Measurements from ENCODE around the gene CEP112. TPM values are rescaled to one million over a fixed set of nuclear protein-coding genes. Genes with fewer than 3 reads are reported as not detected.

The CEP112 gene
- total and polyA plus RNA-seq, 2 of the 8 experiments (the other 6 are each of a cell fraction or from before 2014, with no cell fraction given), result 0.62 to 3.1 TPM

Other genes starting within 250 kb of the CEP112 start
- not detected in 2 replicates for gene APOH, start 37.3 kb upstream of the CEP112 start, total RNA-seq (2021; fragmentation: NEBNext Ultra II Directional; extraction: Animal tissue kit (Norgen Biotek cat#: 25700))
- gene APOH, start 37.3 kb upstream of the CEP112 start, polyA plus RNA-seq (2011; rRNA removed), result not detected in 2 replicates
- 14.8 and 17.8 TPM in 2 replicates for gene PRKCA, start 110.5 kb upstream of the CEP112 start, total RNA-seq (2021; fragmentation: NEBNext Ultra II Directional; extraction: Animal tissue kit (Norgen Biotek cat#: 25700))
- gene PRKCA, start 110.5 kb upstream of the CEP112 start, polyA plus RNA-seq (2011; rRNA removed), result 5.8 TPM in 2 replicates

Measured in H1 (cell line).